ENCODE data around the gene FIGLA. TPM values are rescaled to one million over a fixed set of nuclear protein-coding genes. Genes with fewer than 3 reads are reported as not detected.

FIGLA gene
- total RNA-seq, 1 experiment from 2014 or later = not detected

DNA sequence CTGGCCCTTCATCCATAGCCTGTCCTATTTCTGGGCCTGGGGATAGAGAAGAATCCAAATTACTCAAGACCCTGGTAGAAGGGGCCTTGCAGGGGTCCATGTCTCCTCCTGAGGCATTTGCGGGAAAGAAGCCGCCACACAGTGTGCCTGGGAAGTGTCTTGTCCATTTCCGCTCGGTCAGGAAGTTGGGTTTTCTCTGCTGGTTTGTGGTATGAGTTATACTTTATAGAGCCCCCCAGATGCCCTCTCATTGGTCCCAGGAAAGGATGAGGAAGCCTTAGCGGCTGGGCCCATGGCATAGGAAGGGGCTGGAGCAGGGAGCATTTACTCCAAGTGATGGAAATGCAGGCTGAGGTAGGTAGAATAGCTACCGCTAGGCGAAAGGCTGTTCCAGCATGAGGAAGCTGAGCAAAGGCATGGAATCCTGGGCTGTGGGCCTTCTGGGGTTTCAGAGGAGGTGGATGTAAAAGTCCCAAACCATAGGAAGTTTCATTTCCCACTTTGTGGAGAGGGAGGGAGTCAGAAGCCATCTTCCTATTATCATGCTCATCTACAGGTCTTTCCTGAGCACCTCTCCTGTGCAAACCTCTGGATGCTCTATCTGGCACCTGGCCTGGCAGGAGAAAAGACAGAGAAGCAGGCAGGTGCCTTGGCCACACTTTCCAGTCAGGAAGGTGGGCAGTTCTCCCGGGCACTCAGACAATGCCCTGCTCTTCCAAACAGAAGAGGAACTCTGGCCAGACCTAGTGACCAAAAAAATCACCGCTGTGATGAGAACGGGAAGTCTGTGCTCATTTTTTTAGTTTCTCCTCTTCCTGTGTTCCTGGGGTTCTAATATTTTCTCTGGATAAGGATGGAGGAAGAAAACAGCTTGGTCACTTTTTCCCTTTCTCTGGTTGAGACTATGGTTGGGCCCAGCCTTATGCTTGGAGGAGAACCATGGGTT is 47.8 kb upstream of the FIGLA start (continued):
- TF ChIP-seq, protein P1, sequence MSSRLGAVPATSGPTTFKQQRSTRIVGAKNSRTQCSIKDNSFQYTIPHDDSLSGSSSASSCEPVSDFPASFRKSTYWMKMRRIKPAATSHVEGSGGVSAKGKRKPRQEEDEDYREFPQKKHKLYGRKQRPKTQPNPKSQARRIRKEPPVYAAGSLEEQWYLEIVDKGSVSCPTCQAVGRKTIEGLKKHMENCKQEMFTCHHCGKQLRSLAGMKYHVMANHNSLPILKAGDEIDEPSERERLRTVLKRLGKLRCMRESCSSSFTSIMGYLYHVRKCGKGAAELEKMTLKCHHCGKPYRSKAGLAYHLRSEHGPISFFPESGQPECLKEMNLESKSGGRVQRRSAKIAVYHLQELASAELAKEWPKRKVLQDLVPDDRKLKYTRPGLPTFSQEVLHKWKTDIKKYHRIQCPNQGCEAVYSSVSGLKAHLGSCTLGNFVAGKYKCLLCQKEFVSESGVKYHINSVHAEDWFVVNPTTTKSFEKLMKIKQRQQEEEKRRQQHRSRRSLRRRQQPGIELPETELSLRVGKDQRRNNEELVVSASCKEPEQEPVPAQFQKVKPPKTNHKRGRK (CRISPR knock-in tag; IDR thresholded peaks at IDR 0.05; ENCODE audit: borderline replicate concordance) = no peak
- TF ChIP-seq, protein P2, sequence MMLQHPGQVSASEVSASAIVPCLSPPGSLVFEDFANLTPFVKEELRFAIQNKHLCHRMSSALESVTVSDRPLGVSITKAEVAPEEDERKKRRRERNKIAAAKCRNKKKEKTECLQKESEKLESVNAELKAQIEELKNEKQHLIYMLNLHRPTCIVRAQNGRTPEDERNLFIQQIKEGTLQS (CRISPR knock-in tag; conservative IDR thresholded peaks at IDR 0.05) = no peak
- TF ChIP-seq, protein P3, sequence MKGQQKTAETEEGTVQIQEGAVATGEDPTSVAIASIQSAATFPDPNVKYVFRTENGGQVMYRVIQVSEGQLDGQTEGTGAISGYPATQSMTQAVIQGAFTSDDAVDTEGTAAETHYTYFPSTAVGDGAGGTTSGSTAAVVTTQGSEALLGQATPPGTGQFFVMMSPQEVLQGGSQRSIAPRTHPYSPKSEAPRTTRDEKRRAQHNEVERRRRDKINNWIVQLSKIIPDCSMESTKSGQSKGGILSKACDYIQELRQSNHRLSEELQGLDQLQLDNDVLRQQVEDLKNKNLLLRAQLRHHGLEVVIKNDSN (CRISPR knock-in tag; IDR thresholded peaks at IDR 0.05) = no peak
- TF ChIP-seq SMAD3 (CRISPR knock-in tag; IDR thresholded peaks at IDR 0.05; ENCODE audit: borderline replicate concordance) = no peak
- TF ChIP-seq SMAD4 (CRISPR knock-in tag; IDR thresholded peaks at IDR 0.05) = no peak

DNA sequence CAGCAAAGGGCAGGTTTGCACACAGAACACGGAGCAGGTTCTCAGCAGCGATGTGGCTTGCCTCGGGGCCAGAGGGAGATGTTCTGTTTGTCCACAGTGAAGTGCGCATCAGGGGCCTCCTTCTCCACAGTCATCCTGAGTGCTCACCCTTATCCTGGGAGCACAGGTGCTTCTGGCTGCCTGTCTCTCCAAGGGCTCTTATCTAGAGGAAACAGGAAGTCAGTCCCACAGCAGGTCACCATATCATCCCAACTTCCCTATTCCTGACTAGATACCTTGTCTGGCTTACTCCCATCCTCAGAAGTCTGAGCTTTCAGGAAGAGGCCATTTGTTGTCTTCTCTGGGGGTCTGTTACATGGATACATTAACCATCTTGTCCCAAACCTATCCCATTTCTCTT is 45.2 kb upstream of the FIGLA start, which contains the start of gene CD207:
CD207 (minus strand) TSS at position 174 of the 400 bp plus-strand sequence; CDS start at position 134, 40 bp downstream.
- no peaks in the 10 kb centered on the region for H3K4me1 Mint-ChIP-seq
- POLR2A ChIA-PET = no interaction called here
- CTCF ChIA-PET = no interaction called here
- DNase-seq (ENCODE audit: low spot score) (no peak), ATAC-seq (no peak)
- H3K9me3 Mint-ChIP-seq = peaks cover 6% of the 10 kb centered on the region; the same call in 1 of the 2 replicates
- TF ChIP-seq, protein P4, sequence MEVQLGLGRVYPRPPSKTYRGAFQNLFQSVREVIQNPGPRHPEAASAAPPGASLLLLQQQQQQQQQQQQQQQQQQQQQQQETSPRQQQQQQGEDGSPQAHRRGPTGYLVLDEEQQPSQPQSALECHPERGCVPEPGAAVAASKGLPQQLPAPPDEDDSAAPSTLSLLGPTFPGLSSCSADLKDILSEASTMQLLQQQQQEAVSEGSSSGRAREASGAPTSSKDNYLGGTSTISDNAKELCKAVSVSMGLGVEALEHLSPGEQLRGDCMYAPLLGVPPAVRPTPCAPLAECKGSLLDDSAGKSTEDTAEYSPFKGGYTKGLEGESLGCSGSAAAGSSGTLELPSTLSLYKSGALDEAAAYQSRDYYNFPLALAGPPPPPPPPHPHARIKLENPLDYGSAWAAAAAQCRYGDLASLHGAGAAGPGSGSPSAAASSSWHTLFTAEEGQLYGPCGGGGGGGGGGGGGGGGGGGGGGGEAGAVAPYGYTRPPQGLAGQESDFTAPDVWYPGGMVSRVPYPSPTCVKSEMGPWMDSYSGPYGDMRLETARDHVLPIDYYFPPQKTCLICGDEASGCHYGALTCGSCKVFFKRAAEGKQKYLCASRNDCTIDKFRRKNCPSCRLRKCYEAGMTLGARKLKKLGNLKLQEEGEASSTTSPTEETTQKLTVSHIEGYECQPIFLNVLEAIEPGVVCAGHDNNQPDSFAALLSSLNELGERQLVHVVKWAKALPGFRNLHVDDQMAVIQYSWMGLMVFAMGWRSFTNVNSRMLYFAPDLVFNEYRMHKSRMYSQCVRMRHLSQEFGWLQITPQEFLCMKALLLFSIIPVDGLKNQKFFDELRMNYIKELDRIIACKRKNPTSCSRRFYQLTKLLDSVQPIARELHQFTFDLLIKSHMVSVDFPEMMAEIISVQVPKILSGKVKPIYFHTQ (CRISPR knock-in tag; IDR thresholded peaks at IDR 0.05) = no peak
- no peak for TF ChIP-seq MXD4 (CRISPR knock-in tag; IDR thresholded peaks at IDR 0.05; ENCODE audit: borderline replicate concordance)
- no peak for TF ChIP-seq RORB (CRISPR knock-in tag; IDR thresholded peaks at IDR 0.05)
- TF ChIP-seq RELA (CRISPR knock-in tag; IDR thresholded peaks at IDR 0.05; ENCODE audit: borderline replicate concordance) = no peak
- TF ChIP-seq TEAD1 (CRISPR knock-in tag; IDR thresholded peaks at IDR 0.05) = no peak
- TF ChIP-seq, protein P5, sequence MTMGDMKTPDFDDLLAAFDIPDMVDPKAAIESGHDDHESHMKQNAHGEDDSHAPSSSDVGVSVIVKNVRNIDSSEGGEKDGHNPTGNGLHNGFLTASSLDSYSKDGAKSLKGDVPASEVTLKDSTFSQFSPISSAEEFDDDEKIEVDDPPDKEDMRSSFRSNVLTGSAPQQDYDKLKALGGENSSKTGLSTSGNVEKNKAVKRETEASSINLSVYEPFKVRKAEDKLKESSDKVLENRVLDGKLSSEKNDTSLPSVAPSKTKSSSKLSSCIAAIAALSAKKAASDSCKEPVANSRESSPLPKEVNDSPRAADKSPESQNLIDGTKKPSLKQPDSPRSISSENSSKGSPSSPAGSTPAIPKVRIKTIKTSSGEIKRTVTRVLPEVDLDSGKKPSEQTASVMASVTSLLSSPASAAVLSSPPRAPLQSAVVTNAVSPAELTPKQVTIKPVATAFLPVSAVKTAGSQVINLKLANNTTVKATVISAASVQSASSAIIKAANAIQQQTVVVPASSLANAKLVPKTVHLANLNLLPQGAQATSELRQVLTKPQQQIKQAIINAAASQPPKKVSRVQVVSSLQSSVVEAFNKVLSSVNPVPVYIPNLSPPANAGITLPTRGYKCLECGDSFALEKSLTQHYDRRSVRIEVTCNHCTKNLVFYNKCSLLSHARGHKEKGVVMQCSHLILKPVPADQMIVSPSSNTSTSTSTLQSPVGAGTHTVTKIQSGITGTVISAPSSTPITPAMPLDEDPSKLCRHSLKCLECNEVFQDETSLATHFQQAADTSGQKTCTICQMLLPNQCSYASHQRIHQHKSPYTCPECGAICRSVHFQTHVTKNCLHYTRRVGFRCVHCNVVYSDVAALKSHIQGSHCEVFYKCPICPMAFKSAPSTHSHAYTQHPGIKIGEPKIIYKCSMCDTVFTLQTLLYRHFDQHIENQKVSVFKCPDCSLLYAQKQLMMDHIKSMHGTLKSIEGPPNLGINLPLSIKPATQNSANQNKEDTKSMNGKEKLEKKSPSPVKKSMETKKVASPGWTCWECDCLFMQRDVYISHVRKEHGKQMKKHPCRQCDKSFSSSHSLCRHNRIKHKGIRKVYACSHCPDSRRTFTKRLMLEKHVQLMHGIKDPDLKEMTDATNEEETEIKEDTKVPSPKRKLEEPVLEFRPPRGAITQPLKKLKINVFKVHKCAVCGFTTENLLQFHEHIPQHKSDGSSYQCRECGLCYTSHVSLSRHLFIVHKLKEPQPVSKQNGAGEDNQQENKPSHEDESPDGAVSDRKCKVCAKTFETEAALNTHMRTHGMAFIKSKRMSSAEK (CRISPR knock-in tag; IDR thresholded peaks at IDR 0.05; ENCODE audit: borderline replicate concordance) = no peak
- TF ChIP-seq, protein P6, sequence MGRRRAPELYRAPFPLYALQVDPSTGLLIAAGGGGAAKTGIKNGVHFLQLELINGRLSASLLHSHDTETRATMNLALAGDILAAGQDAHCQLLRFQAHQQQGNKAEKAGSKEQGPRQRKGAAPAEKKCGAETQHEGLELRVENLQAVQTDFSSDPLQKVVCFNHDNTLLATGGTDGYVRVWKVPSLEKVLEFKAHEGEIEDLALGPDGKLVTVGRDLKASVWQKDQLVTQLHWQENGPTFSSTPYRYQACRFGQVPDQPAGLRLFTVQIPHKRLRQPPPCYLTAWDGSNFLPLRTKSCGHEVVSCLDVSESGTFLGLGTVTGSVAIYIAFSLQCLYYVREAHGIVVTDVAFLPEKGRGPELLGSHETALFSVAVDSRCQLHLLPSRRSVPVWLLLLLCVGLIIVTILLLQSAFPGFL (CRISPR knock-in tag; IDR thresholded peaks at IDR 0.05; ENCODE audit: borderline replicate concordance) = no peak
- no peak for TF ChIP-seq JUN (CRISPR knock-in tag; IDR thresholded peaks at IDR 0.05)
- TF ChIP-seq ZNF317 (CRISPR knock-in tag; IDR thresholded peaks at IDR 0.05; ENCODE audit: borderline replicate concordance, low read depth) = no peak
- TF ChIP-seq, protein P7, sequence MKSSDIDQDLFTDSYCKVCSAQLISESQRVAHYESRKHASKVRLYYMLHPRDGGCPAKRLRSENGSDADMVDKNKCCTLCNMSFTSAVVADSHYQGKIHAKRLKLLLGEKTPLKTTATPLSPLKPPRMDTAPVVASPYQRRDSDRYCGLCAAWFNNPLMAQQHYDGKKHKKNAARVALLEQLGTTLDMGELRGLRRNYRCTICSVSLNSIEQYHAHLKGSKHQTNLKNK (CRISPR knock-in tag; IDR thresholded peaks at IDR 0.05) = no peak
- TF ChIP-seq CREM (CRISPR knock-in tag; IDR thresholded peaks at IDR 0.05) = no peak
- TF ChIP-seq ESRRA (CRISPR knock-in tag; IDR thresholded peaks at IDR 0.05; ENCODE audit: borderline replicate concordance) = no peak
- TF ChIP-seq ZNF671 (CRISPR knock-in tag; IDR thresholded peaks at IDR 0.05) = no peak
- TF ChIP-seq, protein P8, sequence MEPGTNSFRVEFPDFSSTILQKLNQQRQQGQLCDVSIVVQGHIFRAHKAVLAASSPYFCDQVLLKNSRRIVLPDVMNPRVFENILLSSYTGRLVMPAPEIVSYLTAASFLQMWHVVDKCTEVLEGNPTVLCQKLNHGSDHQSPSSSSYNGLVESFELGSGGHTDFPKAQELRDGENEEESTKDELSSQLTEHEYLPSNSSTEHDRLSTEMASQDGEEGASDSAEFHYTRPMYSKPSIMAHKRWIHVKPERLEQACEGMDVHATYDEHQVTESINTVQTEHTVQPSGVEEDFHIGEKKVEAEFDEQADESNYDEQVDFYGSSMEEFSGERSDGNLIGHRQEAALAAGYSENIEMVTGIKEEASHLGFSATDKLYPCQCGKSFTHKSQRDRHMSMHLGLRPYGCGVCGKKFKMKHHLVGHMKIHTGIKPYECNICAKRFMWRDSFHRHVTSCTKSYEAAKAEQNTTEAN (CRISPR knock-in tag; IDR thresholded peaks at IDR 0.05) = no peak
- TF ChIP-seq ELF4 (CRISPR knock-in tag; IDR thresholded peaks at IDR 0.05; ENCODE audit: low read depth) = no peak
- no peak for TF ChIP-seq GTF2I (CRISPR knock-in tag; conservative IDR thresholded peaks at IDR 0.05)
- TF ChIP-seq GRHL2 (CRISPR knock-in tag; IDR thresholded peaks at IDR 0.05; ENCODE audit: insufficient replicate concordance, severe bottlenecking) = no peak
- no peak within 1 kb of the TSS for H3K4me3 Mint-ChIP-seq
- no peak within 1 kb of the TSS for H3K27ac Mint-ChIP-seq
- H3K27me3 Mint-ChIP-seq (ENCODE audit: low read depth) = peaks cover 22% of the 10 kb centered on the region
- H3K36me3 Mint-ChIP-seq = no peaks in the 10 kb centered on the region

All from WTC11 (cell line).